HCT116 (cell line): ENCODE data around the gene CTBP1. TPM values are rescaled to one million over a fixed set of nuclear protein-coding genes. Genes with fewer than 3 reads are reported as not detected.

ENCODE experiments used
- ATAC-seq: fragments of 200-7000 bp; cut with Tn5 transposase; 2 replicates; pipeline ENCODE4 v1.9.1; 2020; ENCODE audit warnings: mild to moderate bottlenecking, moderate library complexity
- BruUV-seq: library from RNA; stranded (reverse); fragments of 400-500 nt; replicated peaks from 2 replicates; lab custom pipeline; 2021; lab: Mats Ljungman, UMichigan
- CTCF ChIA-PET: fragments of 300-600 bp; sonication (Branson Sonifier 250); formaldehyde crosslinking; loops from one replicate; lab custom pipeline; 2021; ENCODE audit warnings: antibody characterized with exemption; lab: Charles Lee
- POLR2A ChIA-PET: fragments of 300-600, 350-600 bp; sonication (Branson Sonifier 250); formaldehyde crosslinking; loops from one replicate; lab custom pipeline; 2021; ENCODE audit warnings: antibody characterized with exemption; lab: Charles Lee
- RAD21 ChIA-PET, 2 experiments: fragments of 300-600 bp; sonication (Branson Sonifier 250); formaldehyde crosslinking; loops; one replicate each; lab custom pipeline; 2023; ENCODE audit warnings: low total read pairs in 2 of 2; ENCODE audit not compliant: uncharacterized antibody in 2 of 2, unreplicated experiment in 2 of 2, low non-redundant PET in 1 of 2; lab: Charles Lee
- DNase-seq: peaks from one replicate; pipeline ENCODE4 v3.0.0-alpha.2; 2010; ENCODE audit warnings: low read depth, low spot score
- H2AFZ ChIP-seq: fragments of 200-600 bp; shearing (Covaris generic), sonication (generic); 2 replicates; pipeline ENCODE4 v1.6.1; 2017; ENCODE audit warnings: low read depth, mixed run types, mixed read lengths, antibody characterized with exemption, low read length; ENCODE audit not compliant: poor library complexity, severe bottlenecking
- H3K27ac ChIP-seq: 2 replicates; pipeline ENCODE4 v1.5.1; 2012; ENCODE audit warnings: low read depth, low read length
- H3K27me3 ChIP-seq: fragments of 200-600 bp; sonication (generic); 2 replicates; pipeline ENCODE4 v1.6.1; 2016; ENCODE audit warnings: mixed run types, low read length, mixed read lengths; ENCODE audit not compliant: insufficient read depth
- H3K36me3 ChIP-seq, 2 experiments: fragments of 200-500 bp in 1 of 2; fragments of 200-600 bp in 1 of 2; sonication (Bioruptor generic) in 1 of 2; sonication (generic) in 1 of 2; 2 replicates each; pipeline versions ENCODE4 v1.5.1 to v1.6.1; 2014 to 2016; ENCODE audit warnings: low read length in 2 of 2, inconsistent platforms in 1 of 2, mixed read lengths in 1 of 2, mixed run types in 1 of 2; ENCODE audit not compliant: insufficient read depth in 2 of 2, control insufficient read depth in 1 of 2
- H3K4me1 ChIP-seq, 2 experiments: fragments of 200-600 bp in 1 of 2; sonication (generic) in 1 of 2; 2 replicates each; pipeline versions ENCODE4 v1.5.1 to v1.6.1; 2012 to 2017; ENCODE audit warnings: low read length in 2 of 2, inconsistent platforms in 1 of 2, mild to moderate bottlenecking in 1 of 2, mixed read lengths in 1 of 2, mixed run types in 1 of 2, moderate library complexity in 1 of 2; ENCODE audit not compliant: insufficient read depth in 2 of 2, control insufficient read depth in 1 of 2
- H3K4me2 ChIP-seq: fragments of 200-600 bp; sonication (generic); 2 replicates; pipeline ENCODE4 v1.6.1; 2017; ENCODE audit warnings: mixed run types, low read length, mixed read lengths
- H3K4me3 ChIP-seq, 2 experiments: fragments of 200-600 bp in 1 of 2; sonication (generic) in 1 of 2; replicated peaks in 1 of 2; 2 replicates each; pipeline ENCODE4 v1.5.1; 2011 to 2016; ENCODE audit warnings: low read length in 2 of 2, control low read depth in 1 of 2, low read depth in 1 of 2, mild to moderate bottlenecking in 1 of 2, mixed read lengths in 1 of 2, mixed run types in 1 of 2
- H3K79me2 ChIP-seq: fragments of 200-600 bp; sonication (generic); 2 replicates; pipeline ENCODE4 v1.6.1; 2017; ENCODE audit warnings: mild to moderate bottlenecking, mixed run types, low read length, moderate library complexity, mixed read lengths; ENCODE audit not compliant: insufficient read depth
- H3K9ac ChIP-seq: fragments of 200-600 bp; sonication (generic); 2 replicates; pipeline ENCODE4 v1.6.1; 2016; ENCODE audit warnings: low read length, mixed read lengths
- H3K9me2 ChIP-seq: fragments of 200-600 bp; sonication (generic), shearing (Covaris generic); 2 replicates; pipeline ENCODE4 v1.6.1; 2017; ENCODE audit warnings: mixed run types, mild to moderate bottlenecking, moderate library complexity; ENCODE audit not compliant: insufficient read depth
- H3K9me3 ChIP-seq, 2 experiments: fragments of 200-500 bp in 1 of 2; fragments of 200-600 bp in 1 of 2; sonication (Bioruptor generic) in 1 of 2; sonication (generic) in 1 of 2; 2 replicates each; pipeline ENCODE4 v1.6.1; 2014 to 2017; ENCODE audit warnings: low read length in 2 of 2, mixed read lengths in 2 of 2, inconsistent platforms in 1 of 2, low read depth in 1 of 2, mild to moderate bottlenecking in 1 of 2, mixed run types in 1 of 2, moderate library complexity in 1 of 2; ENCODE audit not compliant: control insufficient read depth in 1 of 2, insufficient read depth in 1 of 2
- H4K20me1 ChIP-seq: fragments of 200-600 bp; sonication (generic), shearing (Covaris generic); 2 replicates; pipeline ENCODE4 v1.6.1; 2017; ENCODE audit warnings: mixed run types, mild to moderate bottlenecking, moderate library complexity; ENCODE audit not compliant: insufficient read depth
- CBX3 ChIP-seq: IDR thresholded peaks from 2 replicates; pipeline ENCODE4 v1.6.1; 2012; ENCODE audit warnings: low read depth
- CEBPB ChIP-seq: IDR thresholded peaks from 2 replicates; pipeline ENCODE4 v1.6.1; 2012; ENCODE audit warnings: low read depth
- EGR1 ChIP-seq: IDR thresholded peaks from 2 replicates; pipeline ENCODE4 v1.6.1; 2012; ENCODE audit warnings: low read depth
- ELF1 ChIP-seq: IDR thresholded peaks from 2 replicates; pipeline ENCODE4 v1.6.1; 2012; ENCODE audit warnings: low read depth, borderline replicate concordance
- JUND ChIP-seq: IDR thresholded peaks from 2 replicates; pipeline ENCODE4 v1.6.1; 2012
- TCF7L2 ChIP-seq: IDR thresholded peaks from 2 replicates; pipeline ENCODE4 v1.7.0; 2011; ENCODE audit warnings: borderline replicate concordance, inconsistent platforms; ENCODE audit not compliant: insufficient read depth, insufficient read length; ENCODE audit errors: extremely low read depth
- ZNF274 ChIP-seq: fragments of 200-500 bp; sonication (Bioruptor generic); IDR thresholded peaks from 2 replicates; pipeline ENCODE4 v1.6.1; 2014; ENCODE audit warnings: mild to moderate bottlenecking, low read depth, low read length, inconsistent platforms
- intact Hi-C: fragments of 100-400 bp; cut with micrococcal nuclease; formaldehyde crosslinking; loops from 2 replicates; pipeline ENCODE4 v1.10.0; 2022
- total RNA-seq: library from RNA; stranded (reverse); gene quantifications from one replicate; pipeline ENCODE4 v1.2.1, GENCODE V29; 2021; ENCODE audit not compliant: unreplicated experiment
- TF ChIP-seq, protein P1 (sequence below): IDR thresholded peaks from 2 replicates; pipeline ENCODE4 v1.6.1; 2012
- TF ChIP-seq, protein P2 (sequence below), 3 experiments: fragments of 200-600 bp in 1 of 3; sonication (generic) in 1 of 3; IDR thresholded peaks in 2 of 3; conservative IDR thresholded peaks in 1 of 3; 2 replicates each; pipeline ENCODE4 v1.5.1; 2012 to 2017; ENCODE audit warnings: low read depth in 2 of 3, low read length in 2 of 3, antibody characterized with exemption in 1 of 3, borderline replicate concordance in 1 of 3, control low read depth in 1 of 3, mild to moderate bottlenecking in 1 of 3, mixed read lengths in 1 of 3, mixed run types in 1 of 3, moderate library complexity in 1 of 3; ENCODE audit not compliant: insufficient read depth in 1 of 3
- TF ChIP-seq, protein P3 (sequence below): IDR thresholded peaks from 2 replicates; pipeline ENCODE4 v1.6.1; 2012

CTBP1 gene
- total RNA-seq, 1 experiment from 2014 or later, result 175 TPM

DNA sequence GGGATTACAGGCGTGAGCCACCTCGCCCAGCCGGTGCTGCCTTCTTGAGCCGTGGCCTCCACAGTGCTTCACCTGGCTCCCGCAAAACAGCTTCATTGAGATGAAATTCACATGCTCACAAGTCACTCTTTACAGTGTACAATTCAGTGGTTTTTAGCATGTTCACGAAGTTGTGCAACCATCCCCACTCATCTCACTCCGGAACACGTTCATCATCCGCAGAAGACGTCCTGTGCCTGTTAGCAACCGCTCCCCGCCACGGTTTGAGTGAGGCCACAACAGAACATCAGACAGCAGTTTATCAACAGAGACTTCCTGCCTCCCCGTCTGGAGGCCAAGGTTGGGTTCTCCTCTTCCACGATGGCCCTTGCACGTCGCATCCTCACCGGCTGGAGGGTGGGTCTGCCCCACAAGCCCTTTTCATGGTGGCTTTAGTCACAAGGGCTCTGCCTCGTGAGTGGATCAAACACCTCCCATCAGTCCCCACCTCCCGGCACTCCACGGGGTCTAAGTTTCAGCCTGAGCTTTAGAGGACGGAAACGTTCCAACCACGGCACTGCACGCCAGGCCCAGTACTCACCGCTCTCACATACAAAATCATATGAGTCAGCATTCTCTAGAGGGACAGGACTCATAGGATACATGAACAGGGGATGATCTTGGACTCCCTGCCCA lies 46.9 kb downstream of the CTBP1 start:
- BruUV-seq, result no TSS peak
- DNase-seq (no peak), ATAC-seq (no peak)
- Histone ChIP-seq H3K9ac (no peak overlapping the region), H3K36me3 (no peaks in the 10 kb centered on the region), H3K4me2 (no peak overlapping the region), H3K4me1 (no peaks in the 10 kb centered on the region), H3K79me2 (no peaks in the 10 kb centered on the region), H4K20me1 (no peaks in the 10 kb centered on the region), H3K4me3 (no peak overlapping the region), H3K27ac (no peak overlapping the region), H3K27me3 (no peaks in the 10 kb centered on the region), H2AFZ (no peak overlapping the region), H3K9me3 (no peaks in the 10 kb centered on the region), H3K9me2 (no peaks in the 10 kb centered on the region)
- RAD21 ChIA-PET, result no interaction called here
- TF ChIP-seq, protein P1, sequence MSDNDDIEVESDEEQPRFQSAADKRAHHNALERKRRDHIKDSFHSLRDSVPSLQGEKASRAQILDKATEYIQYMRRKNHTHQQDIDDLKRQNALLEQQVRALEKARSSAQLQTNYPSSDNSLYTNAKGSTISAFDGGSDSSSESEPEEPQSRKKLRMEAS, result no peak
- TF ChIP-seq JUND, result no peak
- no peak for TF ChIP-seq CBX3
- TF ChIP-seq ZNF274, result no peak
- no peak for TF ChIP-seq TCF7L2
- TF ChIP-seq, protein P2, sequence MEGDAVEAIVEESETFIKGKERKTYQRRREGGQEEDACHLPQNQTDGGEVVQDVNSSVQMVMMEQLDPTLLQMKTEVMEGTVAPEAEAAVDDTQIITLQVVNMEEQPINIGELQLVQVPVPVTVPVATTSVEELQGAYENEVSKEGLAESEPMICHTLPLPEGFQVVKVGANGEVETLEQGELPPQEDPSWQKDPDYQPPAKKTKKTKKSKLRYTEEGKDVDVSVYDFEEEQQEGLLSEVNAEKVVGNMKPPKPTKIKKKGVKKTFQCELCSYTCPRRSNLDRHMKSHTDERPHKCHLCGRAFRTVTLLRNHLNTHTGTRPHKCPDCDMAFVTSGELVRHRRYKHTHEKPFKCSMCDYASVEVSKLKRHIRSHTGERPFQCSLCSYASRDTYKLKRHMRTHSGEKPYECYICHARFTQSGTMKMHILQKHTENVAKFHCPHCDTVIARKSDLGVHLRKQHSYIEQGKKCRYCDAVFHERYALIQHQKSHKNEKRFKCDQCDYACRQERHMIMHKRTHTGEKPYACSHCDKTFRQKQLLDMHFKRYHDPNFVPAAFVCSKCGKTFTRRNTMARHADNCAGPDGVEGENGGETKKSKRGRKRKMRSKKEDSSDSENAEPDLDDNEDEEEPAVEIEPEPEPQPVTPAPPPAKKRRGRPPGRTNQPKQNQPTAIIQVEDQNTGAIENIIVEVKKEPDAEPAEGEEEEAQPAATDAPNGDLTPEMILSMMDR (IDR thresholded peaks at IDR 0.05 in 2 of 3, conservative IDR thresholded peaks at IDR 0.05 in 1 of 3; ENCODE audit: borderline replicate concordance in 1 of 3, insufficient read depth in 1 of 3, low read depth in 2 of 3, low read length in 2 of 3), result no peak
- no peak for TF ChIP-seq EGR1
- TF ChIP-seq, protein P3, sequence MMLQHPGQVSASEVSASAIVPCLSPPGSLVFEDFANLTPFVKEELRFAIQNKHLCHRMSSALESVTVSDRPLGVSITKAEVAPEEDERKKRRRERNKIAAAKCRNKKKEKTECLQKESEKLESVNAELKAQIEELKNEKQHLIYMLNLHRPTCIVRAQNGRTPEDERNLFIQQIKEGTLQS, result no peak
- TF ChIP-seq ELF1, result no peak
- TF ChIP-seq CEBPB, result no peak
- intact Hi-C loops, result no loop called here
- CTCF ChIA-PET, result no interaction called here
- POLR2A ChIA-PET, result no interaction called here
